ENCODE measurements around the gene ITPR1.

- no peak for TF ChIP-seq CTCF (IDR thresholded peaks at IDR 0.05; ENCODE audit: low read depth, low read length, missing input control)
- no peak for TF ChIP-seq SP1 (IDR thresholded peaks at IDR 0.05)
Measured at GRCh38 chr3:4509043-4509442, 15.9 kb downstream of the ITPR1 start.
